Endothelial cell of umbilical vein (primary cell): Measurements from ENCODE around the gene SSR4. TPM values are rescaled to one million over a fixed set of nuclear protein-coding genes. Genes with fewer than 3 reads are reported as not detected.

Experiments used
- BruUV-seq: library from RNA; stranded (reverse); fragments of 400-500 nt; replicated peaks from 2 replicates; lab custom pipeline; 2021; lab: Mats Ljungman, UMichigan
- CTCF ChIA-PET: fragments of 300-600, 350-600 bp; sonication (Branson Sonifier 250); formaldehyde crosslinking; loops from one replicate; lab custom pipeline; 2021; ENCODE audit warnings: antibody characterized with exemption, inconsistent platforms; lab: Charles Lee
- POLR2A ChIA-PET: fragments of 300-600, 350-600 bp; sonication (Branson Sonifier 250); formaldehyde crosslinking; loops from one replicate; lab custom pipeline; 2021; ENCODE audit warnings: antibody characterized with exemption, inconsistent platforms; lab: Charles Lee
- DNase-seq: peaks from one replicate; pipeline ENCODE4 v3.0.0-alpha.2; 2011; ENCODE audit warnings: low read depth, low spot score
- FAIRE-seq: peaks from 2 replicates; lab custom pipeline; 2011; peaks lifted over from hg19 to GRCh38; lab: Jason Lieb, UNC
- H2AFZ ChIP-seq: 2 replicates; pipeline ENCODE4 v1.6.0; 2012; ENCODE audit warnings: low read depth, low read length, control low read depth, inconsistent platforms
- H3K27ac ChIP-seq: 2 replicates; pipeline ENCODE4 v1.5.1; 2011; ENCODE audit warnings: low read depth, mild to moderate bottlenecking, control low read depth, low read length, moderate library complexity; ENCODE audit not compliant: insufficient read depth
- H3K27me3 ChIP-seq, 2 experiments: 2 replicates each; pipeline versions ENCODE4 v1.6.0 to v1.6.1; 2011; ENCODE audit warnings: low read length in 2 of 2, mixed read lengths in 1 of 2; ENCODE audit not compliant: control insufficient read depth in 2 of 2, insufficient read depth in 2 of 2
- H3K36me3 ChIP-seq, 2 experiments: 2 replicates in 1 of 2; 3 replicates in 1 of 2; pipeline ENCODE4 v1.5.1; 2011; ENCODE audit warnings: low read length in 2 of 2, mild to moderate bottlenecking in 1 of 2, moderate library complexity in 1 of 2; ENCODE audit not compliant: control insufficient read depth in 2 of 2, insufficient read depth in 2 of 2; ENCODE audit errors: extremely low read depth in 1 of 2
- H3K4me1 ChIP-seq: 3 replicates; pipeline ENCODE4 v1.5.1; 2011; ENCODE audit warnings: mild to moderate bottlenecking, low read length; ENCODE audit not compliant: control insufficient read depth, insufficient read depth; ENCODE audit errors: extremely low read depth
- H3K4me2 ChIP-seq: 2 replicates; pipeline ENCODE4 v1.6.1; 2011; ENCODE audit warnings: low read length, control low read depth, mixed read lengths; ENCODE audit not compliant: insufficient read depth
- H3K4me3 ChIP-seq, 3 experiments: fragments of 200-600 bp in 1 of 3; sonication (generic), shearing (Covaris generic) in 1 of 3; replicated peaks in 1 of 3; 2 replicates each; pipeline ENCODE4 v1.5.1; 2011 to 2016; ENCODE audit warnings: control low read depth in 3 of 3, low read length in 3 of 3, mild to moderate bottlenecking in 2 of 3, inconsistent platforms in 1 of 3, low read depth in 1 of 3, moderate library complexity in 1 of 3; ENCODE audit not compliant: insufficient read depth in 1 of 3
- H3K79me2 ChIP-seq: 2 replicates; pipeline ENCODE4 v1.6.0; 2012; ENCODE audit warnings: low read length, inconsistent platforms; ENCODE audit not compliant: control insufficient read depth, insufficient read depth
- H3K9ac ChIP-seq: replicated peaks from 2 replicates; pipeline ENCODE3; 2011; ENCODE audit warnings: low read length, control low read depth; ENCODE audit not compliant: insufficient read depth; ENCODE audit errors: extremely low read depth
- H3K9me1 ChIP-seq: replicated peaks from 3 replicates; pipeline ENCODE4 v1.6.0; 2011; ENCODE audit warnings: mild to moderate bottlenecking, low read length; ENCODE audit not compliant: control insufficient read depth, insufficient read depth; ENCODE audit errors: extremely low read depth
- H3K9me3 ChIP-seq: replicated peaks from 2 replicates; pipeline ENCODE4 v1.5.1; 2012; ENCODE audit warnings: low read length, inconsistent platforms; ENCODE audit not compliant: control insufficient read depth, insufficient read depth
- H4K20me1 ChIP-seq: replicated peaks from 2 replicates; pipeline ENCODE3; 2011; ENCODE audit warnings: mild to moderate bottlenecking, low read length; ENCODE audit not compliant: control insufficient read depth, insufficient read depth; ENCODE audit errors: extremely low read depth
- EZH2 ChIP-seq: IDR thresholded peaks from 2 replicates; pipeline ENCODE4 v1.6.1; 2012; ENCODE audit warnings: borderline replicate concordance, low read depth, mild to moderate bottlenecking, moderate library complexity, low read length, inconsistent platforms; ENCODE audit not compliant: severe bottlenecking
- FOS ChIP-seq: IDR thresholded peaks from 2 replicates; pipeline ENCODE4 v1.6.1; 2011; ENCODE audit warnings: mild to moderate bottlenecking, low read length, moderate library complexity, borderline replicate concordance; ENCODE audit not compliant: insufficient read depth
- GATA2 ChIP-seq: IDR thresholded peaks from 2 replicates; pipeline ENCODE4 v1.7.0; 2011; ENCODE audit warnings: low read depth, mild to moderate bottlenecking, moderate library complexity, mixed read lengths, low read length; ENCODE audit not compliant: insufficient read length, insufficient read depth
- JUN ChIP-seq: IDR thresholded peaks from 2 replicates; pipeline ENCODE4 v1.6.1; 2011; ENCODE audit warnings: borderline replicate concordance, low read depth; ENCODE audit not compliant: insufficient read length, insufficient read depth
- MAX ChIP-seq: IDR thresholded peaks from 2 replicates; pipeline ENCODE4 v1.6.1; 2011; ENCODE audit not compliant: insufficient read depth, insufficient read length
- MYC ChIP-seq: IDR thresholded peaks from one replicate; pipeline ENCODE4 v1.6.1; 2011; ENCODE audit warnings: mild to moderate bottlenecking, low read depth, low read length
- POLR2A ChIP-seq: IDR thresholded peaks from 2 replicates; pipeline ENCODE4 v1.6.1; 2012; ENCODE audit warnings: low read depth, mild to moderate bottlenecking, control low read depth, low read length
- POLR2AphosphoS5 ChIP-seq: IDR thresholded peaks from 2 replicates; pipeline ENCODE4 v1.6.1; 2012; ENCODE audit warnings: low read depth, mild to moderate bottlenecking, control low read depth, low read length, moderate library complexity; ENCODE audit not compliant: insufficient read depth
- dilution Hi-C: fragments of 300-500 bp; cut with MboI; formaldehyde crosslinking; loops from one replicate; pipeline ENCODE4 v1.15.0; 2019; ENCODE audit warnings: low sequenced_read_pairs; ENCODE audit not compliant: extremely low pct_ligation_motif_present
- intact Hi-C: fragments of 100-400 bp; cut with micrococcal nuclease; formaldehyde crosslinking; loops from one replicate; pipeline ENCODE4 v1.10.0; 2022
- polyA plus RNA-seq, 4 experiments: library from polyadenylated mRNA; depleted of rRNA in 3 of 4; stranded (reverse) in 3 of 4; unstranded in 1 of 4; fragments of >200 nt; gene quantifications; 2 replicates each; pipeline versions ENCODE4 v1.2.1 to v1.2.3, GENCODE V29; 2011 to 2012; ENCODE audit warnings: missing spikeins in 1 of 4
- total RNA-seq: library from RNA; stranded (reverse); gene quantifications from 2 replicates; pipeline ENCODE4 v1.2.3, GENCODE V29; 2021
- TF ChIP-seq, protein P1 (sequence below), 2 donors: IDR thresholded peaks; 1 replicate in 1 of 2; 2 replicates in 1 of 2; pipeline ENCODE4 v1.5.1; 2011; ENCODE audit warnings: low read length in 2 of 2, mild to moderate bottlenecking in 2 of 2, moderate library complexity in 2 of 2, control low read depth in 1 of 2, inconsistent platforms in 1 of 2, low read depth in 1 of 2; ENCODE audit not compliant: insufficient read depth in 1 of 2; ENCODE audit errors: extremely low read depth in 1 of 2

SSR4 gene
- total and polyA plus RNA-seq, 2 donors (not counting 3 experiments of a cell fraction or from before 2014, with no cell fraction given), result 235 to 732 TPM

GRCh38 chrX:153792368-153792767 is 2.1 kb upstream of the SSR4 start:
- CTCF ChIA-PET, result no interaction called here
- DNase-seq, result no peak
- H3K27me3 ChIP-seq, result no peaks in the 10 kb centered on the region
- BruUV-seq, result no TSS peak
- H3K9me1 ChIP-seq, result no peaks in the 10 kb centered on the region
- H3K4me1 ChIP-seq, result peaks cover 15% of the 10 kb centered on the region
- H3K36me3 ChIP-seq, result peaks cover 0 to 13% of the 10 kb centered on the region in 2 experiments
- intact Hi-C loops, result loop anchor here (10.0 kb wide), 1 partner anchor 82 kb away; no protein-coding TSS in a partner anchor
- no peak for TF ChIP-seq GATA2
- no peak for TF ChIP-seq MAX
- no peak for TF ChIP-seq POLR2A
- peaks cover 57% of the 10 kb centered on the region for H3K79me2 ChIP-seq
- H3K9ac ChIP-seq, result no peak overlapping the region
- dilution Hi-C loops, result no loop called here
- no peak overlapping the region for H3K4me2 ChIP-seq
- no peak overlapping the region for H3K4me3 ChIP-seq
- no peak overlapping the region for H2AFZ ChIP-seq
- H3K9me3 ChIP-seq, result no peaks in the 10 kb centered on the region
- H4K20me1 ChIP-seq, result no peaks in the 10 kb centered on the region
- H3K27ac ChIP-seq, result no peak overlapping the region
- no peak for FAIRE-seq
- POLR2A ChIA-PET, result no interaction called here

DNA sequence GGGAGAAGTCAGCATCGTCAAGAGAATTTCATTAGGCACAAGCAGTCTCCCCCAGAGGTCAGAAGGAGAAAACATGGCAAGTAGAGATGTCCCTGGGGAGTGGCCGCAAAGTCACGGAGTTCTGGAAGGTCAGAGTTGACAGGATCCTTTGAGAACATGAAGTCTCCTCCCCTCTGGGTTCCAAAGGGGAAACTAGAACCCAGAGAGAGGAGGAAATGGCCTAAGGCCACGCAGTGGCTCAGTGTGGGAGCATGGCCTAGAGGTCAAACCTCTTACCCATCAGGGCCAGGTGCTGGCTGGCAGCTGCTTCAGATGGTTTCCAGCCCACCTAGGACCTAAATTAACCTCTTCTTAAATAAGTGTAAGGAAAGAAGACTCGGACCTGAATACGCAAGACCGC is 1.2 kb upstream of the SSR4 start:
- Histone ChIP-seq H3K9me3 (no peaks in the 10 kb centered on the region), H3K79me2 (peaks cover 58% of the 10 kb centered on the region), H3K9ac (peak overlapping the region; percentile 94), H3K4me2 (peak overlapping the region; percentile 67), H3K27ac (peak overlapping the region; percentile 87), H3K9me1 (no peaks in the 10 kb centered on the region), H3K27me3 (no peaks in the 10 kb centered on the region), H3K4me3 (peak overlapping the region; percentile 34 to 84 (median 78)), H3K36me3 (peaks cover 0 to 18% of the 10 kb centered on the region in 2 experiments), H2AFZ (no peak overlapping the region), H4K20me1 (no peaks in the 10 kb centered on the region), H3K4me1 (peaks cover 15% of the 10 kb centered on the region)
- TF ChIP-seq, protein P1, sequence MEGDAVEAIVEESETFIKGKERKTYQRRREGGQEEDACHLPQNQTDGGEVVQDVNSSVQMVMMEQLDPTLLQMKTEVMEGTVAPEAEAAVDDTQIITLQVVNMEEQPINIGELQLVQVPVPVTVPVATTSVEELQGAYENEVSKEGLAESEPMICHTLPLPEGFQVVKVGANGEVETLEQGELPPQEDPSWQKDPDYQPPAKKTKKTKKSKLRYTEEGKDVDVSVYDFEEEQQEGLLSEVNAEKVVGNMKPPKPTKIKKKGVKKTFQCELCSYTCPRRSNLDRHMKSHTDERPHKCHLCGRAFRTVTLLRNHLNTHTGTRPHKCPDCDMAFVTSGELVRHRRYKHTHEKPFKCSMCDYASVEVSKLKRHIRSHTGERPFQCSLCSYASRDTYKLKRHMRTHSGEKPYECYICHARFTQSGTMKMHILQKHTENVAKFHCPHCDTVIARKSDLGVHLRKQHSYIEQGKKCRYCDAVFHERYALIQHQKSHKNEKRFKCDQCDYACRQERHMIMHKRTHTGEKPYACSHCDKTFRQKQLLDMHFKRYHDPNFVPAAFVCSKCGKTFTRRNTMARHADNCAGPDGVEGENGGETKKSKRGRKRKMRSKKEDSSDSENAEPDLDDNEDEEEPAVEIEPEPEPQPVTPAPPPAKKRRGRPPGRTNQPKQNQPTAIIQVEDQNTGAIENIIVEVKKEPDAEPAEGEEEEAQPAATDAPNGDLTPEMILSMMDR (IDR thresholded peaks at IDR 0.05; ENCODE audit: extremely low read depth in 1 of 2, insufficient read depth in 1 of 2, low read depth in 1 of 2, low read length in 2 of 2), result no peak
- TF ChIP-seq POLR2A, result no peak
- no peak for TF ChIP-seq FOS
- TF ChIP-seq EZH2, result no peak
- no peak for TF ChIP-seq MYC
- no peak for TF ChIP-seq GATA2
- TF ChIP-seq MAX, result no peak
- no peak for TF ChIP-seq POLR2AphosphoS5
- TF ChIP-seq JUN, result no peak
- intact Hi-C loops, result loop anchor here (10.0 kb wide), 1 partner anchor 82 kb away; no protein-coding TSS in a partner anchor
- ChIA-PET CTCF (interaction anchor here (1.9 kb wide), 1 partner anchor 154 kb away, joined by 13 read pairs; no protein-coding TSS in a partner anchor), POLR2A (no interaction called here)
- FAIRE-seq, result no peak
- no peak for DNase-seq
- dilution Hi-C loops, result no loop called here
- BruUV-seq, result no TSS peak
